Ishikawa (cell line): ENCODE results near the gene ZSCAN32.

ENCODE experiments used
- CEBPB ChIP-seq: IDR thresholded peaks from 2 replicates; pipeline ENCODE4 v1.6.1; 2012
- CREB1 ChIP-seq: IDR thresholded peaks from 2 replicates; pipeline ENCODE4 v1.6.1; 2012; ENCODE audit warnings: low read depth
- EGR1 ChIP-seq: IDR thresholded peaks from 2 replicates; pipeline ENCODE4 v1.6.1; 2012
- EP300 ChIP-seq: IDR thresholded peaks from 2 replicates; pipeline ENCODE4 v1.6.1; 2012; ENCODE audit warnings: borderline replicate concordance
- FOXM1 ChIP-seq: IDR thresholded peaks from 2 replicates; pipeline ENCODE4 v1.6.1; 2012; ENCODE audit warnings: low read depth, borderline replicate concordance
- MAX ChIP-seq: IDR thresholded peaks from 2 replicates; pipeline ENCODE4 v1.6.1; 2012
- NFIC ChIP-seq: IDR thresholded peaks from 2 replicates; pipeline ENCODE4 v1.6.1; 2012
- RAD21 ChIP-seq: IDR thresholded peaks from 2 replicates; pipeline ENCODE4 v1.6.1; 2012; ENCODE audit warnings: low read depth
- REST ChIP-seq: IDR thresholded peaks from 2 replicates; pipeline ENCODE4 v1.6.1; 2012; ENCODE audit warnings: low read depth, mild to moderate bottlenecking
- TCF12 ChIP-seq: IDR thresholded peaks from 2 replicates; pipeline ENCODE4 v1.6.1; 2012; ENCODE audit warnings: low read depth
- USF1 ChIP-seq: IDR thresholded peaks from 2 replicates; pipeline ENCODE4 v1.6.1; 2012
- YY1 ChIP-seq: IDR thresholded peaks from 2 replicates; pipeline ENCODE4 v1.6.1; 2012; ENCODE audit warnings: low read depth
- ZBTB7A ChIP-seq: IDR thresholded peaks from 2 replicates; pipeline ENCODE4 v1.6.1; 2012; ENCODE audit warnings: low read depth

- TF ChIP-seq EGR1 = no peak
- TF ChIP-seq TCF12 = 0 out of 2 replicates have a peak, but pooled peaks have one; percentile 1
- no peak for TF ChIP-seq RAD21
- TF ChIP-seq EP300 = no peak
- peak; percentile 36; the same call in 1 of the 2 replicates for TF ChIP-seq MAX
- TF ChIP-seq CREB1 = no peak
- TF ChIP-seq NFIC = no peak
- TF ChIP-seq YY1 = no peak
- TF ChIP-seq REST = no peak
- TF ChIP-seq ZBTB7A = no peak
- no peak for TF ChIP-seq USF1
- TF ChIP-seq FOXM1 = no peak
- no peak for TF ChIP-seq CEBPB
Measured at GRCh38 chr16:3364774-3365427, 35.9 kb downstream of the ZSCAN32 start.
